ENCODE data around the gene FABP7.
"Not testable (repeated sequence)": the region's sequence is repeated elsewhere in the genome, so short reads cannot be mapped to it uniquely, and the experiment has no call there.

The FABP7 gene

GRCh38 chr6:122779667-122780066 is at the start of gene FABP7:
Gene FABP7, plus strand, starts transcription at chr6:122779716. Its CDS starts 79 bp downstream, at chr6:122779795.
- no peak for DNase-seq

GRCh38 chr6:122730334-122730733 is 49.2 kb upstream of the FABP7 start:
- DNase-seq, result no peak

GRCh38 chr6:122730775-122731386 is 48.6 kb upstream of the FABP7 start:
- DNase-seq, result no peak

GRCh38 chr6:122733259-122733658 is 46.3 kb upstream of the FABP7 start:
- no peak for DNase-seq

- DNase-seq, result no peak
These were observed 44.8 kb upstream of the FABP7 start for GRCh38 chr6:122734529-122735395.

- DNase-seq, result no peak
These were observed 43.9 kb upstream of the FABP7 start for GRCh38 chr6:122735582-122735981.

GRCh38 chr6:122736163-122736562 is 43.4 kb upstream of the FABP7 start:
- no peak for DNase-seq

- no peak for DNase-seq
These were observed 42.9 kb upstream of the FABP7 start for GRCh38 chr6:122736616-122737015.

- DNase-seq, result no peak
These were observed 39.4 kb upstream of the FABP7 start for GRCh38 chr6:122740091-122740490.

GRCh38 chr6:122740936-122741335 is 38.6 kb upstream of the FABP7 start:
- DNase-seq, result no peak

- not testable (repeated sequence) for DNase-seq
These were observed 35.3 kb upstream of the FABP7 start for GRCh38 chr6:122744247-122744646.

- not testable (repeated sequence) for DNase-seq
These were observed 34.7 kb upstream of the FABP7 start for GRCh38 chr6:122744856-122745255.

GRCh38 chr6:122746688-122747087 is 32.8 kb upstream of the FABP7 start:
- DNase-seq, result no peak

GRCh38 chr6:122747573-122747972 is 31.9 kb upstream of the FABP7 start:
- DNase-seq, result no peak

- DNase-seq, result not testable (repeated sequence)
These were observed 30.6 kb upstream of the FABP7 start for GRCh38 chr6:122748945-122749344.

GRCh38 chr6:122749451-122750050 is 30.0 kb upstream of the FABP7 start:
- no peak for DNase-seq

GRCh38 chr6:122751326-122751725 is 28.2 kb upstream of the FABP7 start:
- no peak for DNase-seq

- DNase-seq, result no peak
These were observed 27.1 kb upstream of the FABP7 start for GRCh38 chr6:122752459-122752858.

GRCh38 chr6:122753000-122753687 is 26.4 kb upstream of the FABP7 start:
- DNase-seq, result no peak

GRCh38 chr6:122753688-122754056 is 25.8 kb upstream of the FABP7 start:
- no peak for DNase-seq

GRCh38 chr6:122754191-122754731 is 25.3 kb upstream of the FABP7 start:
- DNase-seq, result no peak

GRCh38 chr6:122755901-122756300 is 23.6 kb upstream of the FABP7 start:
- DNase-seq, result no peak

GRCh38 chr6:122758927-122759334 is 20.6 kb upstream of the FABP7 start:
- DNase-seq, result no peak
